DND-41 (cell line): ENCODE data around the gene ELL2.
"Not testable (repeated sequence)": the region's sequence is repeated elsewhere in the genome, so short reads cannot be mapped to it uniquely, and the experiment has no call there.

ENCODE experiments used
- ATAC-seq: fragments of 200-7000 bp; cut with Tn5 transposase; 3 replicates; pipeline ENCODE4 v1.9.1; 2021; ENCODE audit warnings: low read depth; ENCODE audit not compliant: insufficient read depth
- DNase-seq: peaks from one replicate; pipeline ENCODE4 v3.0.0-alpha.2; 2020
- H2AFZ ChIP-seq: 2 replicates; pipeline ENCODE4 v1.6.0; 2012; ENCODE audit warnings: low read depth, low read length
- H3K27ac ChIP-seq: 2 replicates; pipeline ENCODE4 v1.5.1; 2012; ENCODE audit warnings: low read length, inconsistent platforms
- H3K27me3 ChIP-seq: fragments of 200-600 bp; sonication (generic); 2 replicates; pipeline ENCODE4 v1.6.0; 2012; ENCODE audit warnings: low read length, mild to moderate bottlenecking, inconsistent platforms; ENCODE audit not compliant: insufficient read depth, poor library complexity
- H3K36me3 ChIP-seq: 2 replicates; pipeline ENCODE4 v1.5.1; 2012; ENCODE audit warnings: low read length, inconsistent platforms; ENCODE audit not compliant: insufficient read depth
- H3K4me1 ChIP-seq: 2 replicates; pipeline ENCODE4 v1.5.1; 2012; ENCODE audit warnings: mild to moderate bottlenecking, low read length; ENCODE audit not compliant: insufficient read depth
- H3K4me2 ChIP-seq: 2 replicates; pipeline ENCODE4 v1.6.0; 2012; ENCODE audit warnings: mild to moderate bottlenecking, moderate library complexity, low read length, inconsistent platforms; ENCODE audit not compliant: insufficient read depth
- H3K4me3 ChIP-seq, 2 experiments: fragments of 200-600 bp in 1 of 2; shearing (Covaris generic) in 1 of 2; 2 replicates each; pipeline ENCODE4 v1.5.1; 2012 to 2016; ENCODE audit warnings: inconsistent platforms in 2 of 2, low read length in 2 of 2, mild to moderate bottlenecking in 2 of 2, low read depth in 1 of 2, moderate library complexity in 1 of 2
- H3K79me2 ChIP-seq: 2 replicates; pipeline ENCODE4 v1.6.0; 2012; ENCODE audit warnings: low read length, inconsistent platforms; ENCODE audit not compliant: insufficient read depth
- H3K9ac ChIP-seq: 2 replicates; pipeline ENCODE4 v1.6.0; 2012; ENCODE audit warnings: low read depth, mild to moderate bottlenecking, inconsistent platforms, low read length, moderate library complexity
- H3K9me3 ChIP-seq: 2 replicates; pipeline ENCODE4 v1.5.1; 2012; ENCODE audit warnings: low read length, moderate library complexity, mild to moderate bottlenecking, inconsistent platforms; ENCODE audit not compliant: insufficient read depth, severe bottlenecking
- H4K20me1 ChIP-seq: 2 replicates; pipeline ENCODE4 v1.6.0; 2012; ENCODE audit warnings: low read length; ENCODE audit not compliant: insufficient read depth
- EZH2 ChIP-seq: IDR thresholded peaks from 3 replicates; pipeline ENCODE4 v1.6.1; 2012; ENCODE audit warnings: borderline replicate concordance, low read depth, mild to moderate bottlenecking, moderate library complexity, low read length, inconsistent platforms; ENCODE audit not compliant: severe bottlenecking
- TF ChIP-seq, protein P1 (sequence below): IDR thresholded peaks from 2 replicates; pipeline ENCODE4 v1.5.1; 2012; ENCODE audit warnings: borderline replicate concordance, low read length, moderate library complexity, mild to moderate bottlenecking; ENCODE audit not compliant: poor library complexity, severe bottlenecking; ENCODE audit errors: extremely low read depth

Gene ELL2

DNA sequence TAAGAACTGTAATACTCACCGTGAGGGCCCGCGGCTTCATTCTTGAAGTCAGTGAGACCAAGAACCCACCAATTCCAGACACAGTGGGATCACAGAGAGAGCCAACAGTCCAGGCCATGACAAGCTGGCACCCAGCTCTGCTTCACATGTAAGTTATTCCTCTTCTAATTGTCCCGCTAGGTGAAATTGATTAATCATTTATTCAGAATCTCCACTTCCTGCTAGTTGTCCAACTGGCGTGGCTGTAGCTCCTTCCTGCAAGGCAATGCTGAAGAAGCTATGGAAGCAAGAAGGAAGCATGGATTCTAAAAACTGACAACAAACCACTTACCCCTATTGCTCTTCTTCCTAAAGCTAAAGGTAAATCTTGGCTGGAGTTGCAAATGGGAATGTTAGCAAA is 109.1 kb downstream of the ELL2 start:
- Histone ChIP-seq H3K4me2 (no peak overlapping the region), H3K4me1 (no peaks in the 10 kb centered on the region), H3K27me3 (no peaks in the 10 kb centered on the region), H3K79me2 (no peaks in the 10 kb centered on the region), H4K20me1 (no peaks in the 10 kb centered on the region), H3K4me3 (no peak overlapping the region), H3K9ac (no peak overlapping the region), H3K9me3 (no peaks in the 10 kb centered on the region), H2AFZ (no peak overlapping the region), H3K36me3 (no peaks in the 10 kb centered on the region), H3K27ac (no peak overlapping the region)
- TF ChIP-seq, protein P1, sequence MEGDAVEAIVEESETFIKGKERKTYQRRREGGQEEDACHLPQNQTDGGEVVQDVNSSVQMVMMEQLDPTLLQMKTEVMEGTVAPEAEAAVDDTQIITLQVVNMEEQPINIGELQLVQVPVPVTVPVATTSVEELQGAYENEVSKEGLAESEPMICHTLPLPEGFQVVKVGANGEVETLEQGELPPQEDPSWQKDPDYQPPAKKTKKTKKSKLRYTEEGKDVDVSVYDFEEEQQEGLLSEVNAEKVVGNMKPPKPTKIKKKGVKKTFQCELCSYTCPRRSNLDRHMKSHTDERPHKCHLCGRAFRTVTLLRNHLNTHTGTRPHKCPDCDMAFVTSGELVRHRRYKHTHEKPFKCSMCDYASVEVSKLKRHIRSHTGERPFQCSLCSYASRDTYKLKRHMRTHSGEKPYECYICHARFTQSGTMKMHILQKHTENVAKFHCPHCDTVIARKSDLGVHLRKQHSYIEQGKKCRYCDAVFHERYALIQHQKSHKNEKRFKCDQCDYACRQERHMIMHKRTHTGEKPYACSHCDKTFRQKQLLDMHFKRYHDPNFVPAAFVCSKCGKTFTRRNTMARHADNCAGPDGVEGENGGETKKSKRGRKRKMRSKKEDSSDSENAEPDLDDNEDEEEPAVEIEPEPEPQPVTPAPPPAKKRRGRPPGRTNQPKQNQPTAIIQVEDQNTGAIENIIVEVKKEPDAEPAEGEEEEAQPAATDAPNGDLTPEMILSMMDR = no peak
- no peak for TF ChIP-seq EZH2
- no peak for ATAC-seq
- no peak for DNase-seq

DNA sequence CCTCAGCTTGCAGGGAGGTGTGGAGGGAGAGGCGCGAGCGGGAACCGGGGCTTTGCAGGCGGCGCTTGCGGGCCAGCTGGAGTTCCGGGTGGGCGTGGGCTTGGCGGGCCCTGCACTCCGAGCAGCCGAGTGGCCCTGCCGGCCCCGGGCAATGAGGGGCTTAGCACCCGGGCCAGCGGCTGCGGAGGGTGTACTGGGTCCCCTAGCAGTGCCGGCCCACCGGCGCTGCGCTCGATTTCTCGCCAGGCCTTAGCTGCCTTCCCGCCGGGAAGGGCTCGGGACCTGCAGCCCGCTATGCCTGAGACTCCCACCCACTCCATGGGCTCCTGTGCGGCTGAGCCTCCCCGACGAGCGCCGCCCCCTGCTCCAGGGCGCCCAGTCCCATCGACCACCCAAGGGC is 110.5 kb downstream of the ELL2 start:
- DNase-seq, H3K9ac ChIP-seq, H3K9me3 ChIP-seq, H3K27me3 ChIP-seq, H3K27ac ChIP-seq, H3K36me3 ChIP-seq, H3K4me2 ChIP-seq, H3K4me3 ChIP-seq, H4K20me1 ChIP-seq, H3K4me1 ChIP-seq, ATAC-seq, H2AFZ ChIP-seq, H3K79me2 ChIP-seq: not testable (repeated sequence)

DNA sequence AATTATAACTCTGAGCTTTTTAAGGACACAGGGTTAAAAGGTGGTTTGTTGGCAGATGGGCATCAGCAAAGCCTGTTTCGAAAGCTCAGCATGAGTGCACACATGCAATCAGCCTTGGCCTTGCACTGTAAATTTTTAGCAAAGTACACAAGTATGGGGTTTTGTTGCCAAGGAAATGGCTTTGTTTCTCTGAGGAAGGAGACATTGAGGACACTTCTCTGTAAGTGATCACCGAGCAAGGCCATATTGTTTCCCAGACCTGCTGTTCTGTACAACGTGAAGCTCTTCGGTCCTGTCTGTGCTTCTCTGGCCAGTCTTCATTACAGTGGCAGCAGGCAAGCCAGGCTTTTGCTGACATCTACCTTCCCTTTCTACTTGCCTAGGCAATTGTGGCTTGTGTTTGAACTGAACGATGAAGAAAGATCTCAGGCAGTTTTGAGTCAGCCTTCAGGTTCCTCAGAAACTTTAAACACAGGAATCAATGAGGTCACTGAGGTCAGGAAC is 111.2 kb downstream of the ELL2 start:
- no peak overlapping the region for H3K27ac ChIP-seq
- DNase-seq (no peak), ATAC-seq (no peak)
- no peaks in the 10 kb centered on the region for H3K36me3 ChIP-seq
- TF ChIP-seq, protein P1 = no peak
- TF ChIP-seq EZH2 = no peak
- peak overlapping the region; percentile 42; the same call in 1 of the 2 replicates for H2AFZ ChIP-seq
- H3K4me2 ChIP-seq = no peak overlapping the region
- no peak overlapping the region for H3K4me3 ChIP-seq
- H3K9ac ChIP-seq = no peak overlapping the region
- no peaks in the 10 kb centered on the region for H3K4me1 ChIP-seq
- H3K9me3 ChIP-seq = no peaks in the 10 kb centered on the region
- no peaks in the 10 kb centered on the region for H3K79me2 ChIP-seq
- no peaks in the 10 kb centered on the region for H4K20me1 ChIP-seq
- no peaks in the 10 kb centered on the region for H3K27me3 ChIP-seq

DNA sequence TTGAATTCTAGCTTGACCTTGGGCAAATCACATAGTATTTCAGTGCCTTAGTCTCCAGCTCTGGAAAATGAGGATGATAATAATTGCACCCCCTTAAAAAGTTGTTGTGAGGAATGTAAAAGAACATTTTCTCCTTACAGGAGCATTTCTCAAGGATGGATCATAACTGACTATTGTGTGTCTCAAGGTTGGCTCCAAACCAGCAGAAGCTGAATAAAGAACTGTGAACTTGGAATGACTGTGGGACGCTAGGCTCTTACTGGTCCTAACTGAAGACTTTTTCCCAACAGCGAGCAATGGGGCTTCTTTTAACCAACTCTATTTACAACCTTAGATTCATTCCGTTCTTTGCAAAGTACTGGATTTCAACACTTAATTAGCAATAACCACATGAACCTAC is 113.0 kb downstream of the ELL2 start:
- no peak overlapping the region for H3K9ac ChIP-seq
- no peak overlapping the region for H3K4me3 ChIP-seq
- no peaks in the 10 kb centered on the region for H3K79me2 ChIP-seq
- H3K4me2 ChIP-seq = no peak overlapping the region
- H3K9me3 ChIP-seq = no peaks in the 10 kb centered on the region
- TF ChIP-seq EZH2 = no peak
- TF ChIP-seq, protein P1 = no peak
- DNase-seq (no peak), ATAC-seq (no peak)
- H3K27ac ChIP-seq = no peak overlapping the region
- no peak overlapping the region for H2AFZ ChIP-seq
- H3K36me3 ChIP-seq = no peaks in the 10 kb centered on the region
- peaks cover 10% of the 10 kb centered on the region for H3K4me1 ChIP-seq
- H3K27me3 ChIP-seq = no peaks in the 10 kb centered on the region
- H4K20me1 ChIP-seq = no peaks in the 10 kb centered on the region
